Activated CD4-positive, alpha-beta T cell treated with anti-CD3 and anti-CD28 coated beads, Interleukin-2, amount 10 ng/mL, durations not matched to agents 24 days and 14 days (primary cell): ENCODE measurements around the gene ALK. TPM values are rescaled to one million over a fixed set of nuclear protein-coding genes. Genes with fewer than 3 reads are reported as not detected.

Experiments
- DNase-seq: peaks from one replicate; pipeline ENCODE4 v3.0.0; 2022
- H3K27ac Mint-ChIP-seq: one replicate; pipeline ENCODE4 v1.8.0; 2022; ENCODE audit warnings: mild to moderate bottlenecking, mixed read lengths
- H3K27me3 Mint-ChIP-seq: one replicate; pipeline ENCODE4 v1.8.0; 2022; ENCODE audit warnings: mixed read lengths
- H3K36me3 Mint-ChIP-seq: one replicate; pipeline ENCODE4 v1.8.0; 2022; ENCODE audit warnings: low read depth, mild to moderate bottlenecking, mixed read lengths
- H3K4me1 Mint-ChIP-seq: one replicate; pipeline ENCODE4 v1.8.0; 2021; ENCODE audit warnings: mixed read lengths
- H3K4me3 Mint-ChIP-seq: one replicate; pipeline ENCODE4 v1.8.0; 2022; ENCODE audit warnings: mild to moderate bottlenecking, moderate library complexity, mixed read lengths
- H3K9me3 Mint-ChIP-seq: one replicate; pipeline ENCODE4 v1.8.0; 2021; ENCODE audit warnings: mixed read lengths
- intact Hi-C: fragments of 100-400 bp; cut with micrococcal nuclease; formaldehyde crosslinking; loops from one replicate; pipeline ENCODE4 v1.15.1; 2023
- total RNA-seq: library from RNA; stranded (reverse); gene quantifications from 2 replicates; pipeline ENCODE4 v1.2.3, GENCODE V29; 2022

ALK gene
- total RNA-seq, 1 donor from 2014 or later = not detected

- no peaks in the 10 kb centered on the region for H3K4me1 Mint-ChIP-seq
- intact Hi-C loops = no loop called here
- H3K27me3 Mint-ChIP-seq = peaks cover 3% of the 10 kb centered on the region
- no peak for DNase-seq
- H3K36me3 Mint-ChIP-seq = no peaks in the 10 kb centered on the region
- no peaks in the 10 kb centered on the region for H3K9me3 Mint-ChIP-seq
- H3K4me3 Mint-ChIP-seq = no peak overlapping the region
- H3K27ac Mint-ChIP-seq = no peak overlapping the region
These were observed 358.5 kb downstream of the ALK start for GRCh38 chr2:29562896-29563295.

GRCh38 chr2:29562319-29562718, 359.1 kb downstream of the ALK start:
- H3K4me1 Mint-ChIP-seq = no peaks in the 10 kb centered on the region
- no peaks in the 10 kb centered on the region for H3K9me3 Mint-ChIP-seq
- H3K4me3 Mint-ChIP-seq = no peak overlapping the region
- peaks cover 4% of the 10 kb centered on the region for H3K27me3 Mint-ChIP-seq
- intact Hi-C loops = no loop called here
- no peak for DNase-seq
- no peak overlapping the region for H3K27ac Mint-ChIP-seq
- no peaks in the 10 kb centered on the region for H3K36me3 Mint-ChIP-seq

GRCh38 chr2:29561628-29562027, 359.8 kb downstream of the ALK start:
- H3K4me1 Mint-ChIP-seq = no peaks in the 10 kb centered on the region
- DNase-seq = no peak
- no peaks in the 10 kb centered on the region for H3K9me3 Mint-ChIP-seq
- peaks cover 4% of the 10 kb centered on the region for H3K27me3 Mint-ChIP-seq
- no peak overlapping the region for H3K4me3 Mint-ChIP-seq
- H3K36me3 Mint-ChIP-seq = no peaks in the 10 kb centered on the region
- intact Hi-C loops = no loop called here
- no peak overlapping the region for H3K27ac Mint-ChIP-seq

- Mint-ChIP-seq H3K4me3 (no peak overlapping the region), H3K27ac (no peak overlapping the region), H3K9me3 (no peaks in the 10 kb centered on the region), H3K4me1 (no peaks in the 10 kb centered on the region), H3K27me3 (peaks cover 4% of the 10 kb centered on the region), H3K36me3 (no peaks in the 10 kb centered on the region)
- no peak for DNase-seq
- intact Hi-C loops = no loop called here
These were observed 360.2 kb downstream of the ALK start for GRCh38 chr2:29561181-29561580.

GRCh38 chr2:29560566-29560965, 360.8 kb downstream of the ALK start:
- intact Hi-C loops = no loop called here
- no peaks in the 10 kb centered on the region for H3K9me3 Mint-ChIP-seq
- no peak for DNase-seq
- no peaks in the 10 kb centered on the region for H3K4me1 Mint-ChIP-seq
- no peak overlapping the region for H3K4me3 Mint-ChIP-seq
- H3K27me3 Mint-ChIP-seq = peaks cover 4% of the 10 kb centered on the region
- no peak overlapping the region for H3K27ac Mint-ChIP-seq
- H3K36me3 Mint-ChIP-seq = no peaks in the 10 kb centered on the region

GRCh38 chr2:29560030-29560429, 361.4 kb downstream of the ALK start:
- H3K9me3 Mint-ChIP-seq = no peaks in the 10 kb centered on the region
- intact Hi-C loops = no loop called here
- H3K4me1 Mint-ChIP-seq = no peaks in the 10 kb centered on the region
- no peak overlapping the region for H3K27ac Mint-ChIP-seq
- H3K27me3 Mint-ChIP-seq = peaks cover 5% of the 10 kb centered on the region
- H3K4me3 Mint-ChIP-seq = no peak overlapping the region
- DNase-seq = no peak
- H3K36me3 Mint-ChIP-seq = no peaks in the 10 kb centered on the region

GRCh38 chr2:29559578-29559977, 361.8 kb downstream of the ALK start:
- Mint-ChIP-seq H3K27me3 (peaks cover 6% of the 10 kb centered on the region), H3K4me1 (no peaks in the 10 kb centered on the region), H3K9me3 (no peaks in the 10 kb centered on the region), H3K4me3 (no peak overlapping the region), H3K27ac (no peak overlapping the region), H3K36me3 (no peaks in the 10 kb centered on the region)
- DNase-seq = no peak
- intact Hi-C loops = no loop called here

GRCh38 chr2:29558097-29558496, 363.3 kb downstream of the ALK start:
- Mint-ChIP-seq H3K27ac (no peak overlapping the region), H3K4me1 (no peaks in the 10 kb centered on the region)

GRCh38 chr2:29557268-29557667, 364.1 kb downstream of the ALK start:
- Mint-ChIP-seq H3K36me3 (no peaks in the 10 kb centered on the region), H3K9me3 (no peaks in the 10 kb centered on the region), H3K4me3 (no peak overlapping the region), H3K4me1 (no peaks in the 10 kb centered on the region), H3K27me3 (peaks cover 13% of the 10 kb centered on the region), H3K27ac (no peak overlapping the region)
- intact Hi-C loops = no loop called here
- no peak for DNase-seq

More at GRCh38 chr2:29558097-29558496, 363.3 kb downstream of the ALK start:
- H3K36me3 Mint-ChIP-seq = no peaks in the 10 kb centered on the region
- no peaks in the 10 kb centered on the region for H3K9me3 Mint-ChIP-seq
- peaks cover 9% of the 10 kb centered on the region for H3K27me3 Mint-ChIP-seq
- DNase-seq = no peak
- intact Hi-C loops = no loop called here
- no peak overlapping the region for H3K4me3 Mint-ChIP-seq

GRCh38 chr2:29549069-29549380, 372.4 kb downstream of the ALK start:
- H3K27ac Mint-ChIP-seq = no peak overlapping the region

GRCh38 chr2:29544917-29545316, 376.5 kb downstream of the ALK start:
- Mint-ChIP-seq H3K4me1 (no peaks in the 10 kb centered on the region), H3K4me3 (no peak overlapping the region), H3K27me3 (peaks cover 10% of the 10 kb centered on the region), H3K27ac (no peak overlapping the region), H3K36me3 (no peaks in the 10 kb centered on the region), H3K9me3 (no peaks in the 10 kb centered on the region)
- DNase-seq = no peak
- intact Hi-C loops = no loop called here

More at GRCh38 chr2:29549069-29549380, 372.4 kb downstream of the ALK start:
- H3K36me3 Mint-ChIP-seq = no peaks in the 10 kb centered on the region
- H3K9me3 Mint-ChIP-seq = no peaks in the 10 kb centered on the region
- H3K4me3 Mint-ChIP-seq = no peak overlapping the region
- no peaks in the 10 kb centered on the region for H3K4me1 Mint-ChIP-seq
- intact Hi-C loops = no loop called here
- no peak for DNase-seq
- peaks cover 18% of the 10 kb centered on the region for H3K27me3 Mint-ChIP-seq

GRCh38 chr2:29544031-29544430, 377.4 kb downstream of the ALK start:
- no peaks in the 10 kb centered on the region for H3K9me3 Mint-ChIP-seq
- intact Hi-C loops = no loop called here
- H3K27me3 Mint-ChIP-seq = peaks cover 13% of the 10 kb centered on the region
- H3K36me3 Mint-ChIP-seq = no peaks in the 10 kb centered on the region
- DNase-seq = no peak
- no peaks in the 10 kb centered on the region for H3K4me1 Mint-ChIP-seq
- H3K4me3 Mint-ChIP-seq = no peak overlapping the region
- no peak overlapping the region for H3K27ac Mint-ChIP-seq

- peaks cover 14% of the 10 kb centered on the region for H3K27me3 Mint-ChIP-seq
- intact Hi-C loops = no loop called here
- H3K9me3 Mint-ChIP-seq = no peaks in the 10 kb centered on the region
- H3K27ac Mint-ChIP-seq = no peak overlapping the region
- H3K36me3 Mint-ChIP-seq = no peaks in the 10 kb centered on the region
- no peak overlapping the region for H3K4me3 Mint-ChIP-seq
- no peak for DNase-seq
- no peaks in the 10 kb centered on the region for H3K4me1 Mint-ChIP-seq
These were observed 386.2 kb downstream of the ALK start for GRCh38 chr2:29535188-29535587.

- peaks cover 16% of the 10 kb centered on the region for H3K27me3 Mint-ChIP-seq
- peaks cover 6% of the 10 kb centered on the region for H3K4me1 Mint-ChIP-seq
- H3K27ac Mint-ChIP-seq = no peak overlapping the region
- intact Hi-C loops = no loop called here
- H3K9me3 Mint-ChIP-seq = no peaks in the 10 kb centered on the region
- DNase-seq = no peak
- H3K36me3 Mint-ChIP-seq = no peaks in the 10 kb centered on the region
- no peak overlapping the region for H3K4me3 Mint-ChIP-seq
These were observed 388.9 kb downstream of the ALK start for GRCh38 chr2:29532436-29532835.

GRCh38 chr2:29531626-29532025, 389.8 kb downstream of the ALK start:
- H3K36me3 Mint-ChIP-seq = no peaks in the 10 kb centered on the region
- DNase-seq = no peak
- no peak overlapping the region for H3K27ac Mint-ChIP-seq
- H3K4me1 Mint-ChIP-seq = peaks cover 6% of the 10 kb centered on the region
- peaks cover 13% of the 10 kb centered on the region for H3K27me3 Mint-ChIP-seq
- no peak overlapping the region for H3K4me3 Mint-ChIP-seq
- H3K9me3 Mint-ChIP-seq = no peaks in the 10 kb centered on the region
- intact Hi-C loops = no loop called here
